ENCODE data around the gene LAD1. TPM values are rescaled to one million over a fixed set of nuclear protein-coding genes. Genes with fewer than 3 reads are reported as not detected.

Gene LAD1
- total and polyA plus RNA-seq, 10 donors, result 0.64 to 4.0 (median 1.8) TPM; not detected in 3

- H3K36me3 ChIP-seq, result no peaks in the 10 kb centered on the region
- WGBS, 5 donors, result 36 to 42% (median 39%) methylated on average over 9 to 10 of the region's 10 CpGs
- intact Hi-C loops (cut with DNase I; ENCODE audit: low total_unique reads), result loop anchor here (5.0 kb wide), 1 partner anchor 105 kb away; no protein-coding TSS in a partner anchor
- peak; percentile 72 for DNase-seq
- peaks cover 0 to 35% (median 0%) of the 10 kb centered on the region in 7 donors for H3K27me3 ChIP-seq (replicated peaks in 1 of 7)
- H3K27ac ChIP-seq, result no peak overlapping the region
- TF ChIP-seq, protein P1, sequence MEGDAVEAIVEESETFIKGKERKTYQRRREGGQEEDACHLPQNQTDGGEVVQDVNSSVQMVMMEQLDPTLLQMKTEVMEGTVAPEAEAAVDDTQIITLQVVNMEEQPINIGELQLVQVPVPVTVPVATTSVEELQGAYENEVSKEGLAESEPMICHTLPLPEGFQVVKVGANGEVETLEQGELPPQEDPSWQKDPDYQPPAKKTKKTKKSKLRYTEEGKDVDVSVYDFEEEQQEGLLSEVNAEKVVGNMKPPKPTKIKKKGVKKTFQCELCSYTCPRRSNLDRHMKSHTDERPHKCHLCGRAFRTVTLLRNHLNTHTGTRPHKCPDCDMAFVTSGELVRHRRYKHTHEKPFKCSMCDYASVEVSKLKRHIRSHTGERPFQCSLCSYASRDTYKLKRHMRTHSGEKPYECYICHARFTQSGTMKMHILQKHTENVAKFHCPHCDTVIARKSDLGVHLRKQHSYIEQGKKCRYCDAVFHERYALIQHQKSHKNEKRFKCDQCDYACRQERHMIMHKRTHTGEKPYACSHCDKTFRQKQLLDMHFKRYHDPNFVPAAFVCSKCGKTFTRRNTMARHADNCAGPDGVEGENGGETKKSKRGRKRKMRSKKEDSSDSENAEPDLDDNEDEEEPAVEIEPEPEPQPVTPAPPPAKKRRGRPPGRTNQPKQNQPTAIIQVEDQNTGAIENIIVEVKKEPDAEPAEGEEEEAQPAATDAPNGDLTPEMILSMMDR (IDR thresholded peaks at IDR 0.05 in 8 of 11, conservative IDR thresholded peaks at IDR 0.05 in 3 of 11), result peak in 10 of 11 experiments; percentile 14 to 75 (median 62)
- TF ChIP-seq POLR2A (IDR thresholded peaks at IDR 0.05), result no peak
- TF ChIP-seq POLR2AphosphoS5 (IDR thresholded peaks at IDR 0.05), result no peak
- H3K4me3 ChIP-seq, result no peak overlapping the region
- no peaks in the 10 kb centered on the region for H3K4me1 ChIP-seq
- H3K9me3 ChIP-seq, result no peaks in the 10 kb centered on the region
Measured at GRCh38 chr1:201361652-201362504, 37.2 kb downstream of the LAD1 start.

DNA sequence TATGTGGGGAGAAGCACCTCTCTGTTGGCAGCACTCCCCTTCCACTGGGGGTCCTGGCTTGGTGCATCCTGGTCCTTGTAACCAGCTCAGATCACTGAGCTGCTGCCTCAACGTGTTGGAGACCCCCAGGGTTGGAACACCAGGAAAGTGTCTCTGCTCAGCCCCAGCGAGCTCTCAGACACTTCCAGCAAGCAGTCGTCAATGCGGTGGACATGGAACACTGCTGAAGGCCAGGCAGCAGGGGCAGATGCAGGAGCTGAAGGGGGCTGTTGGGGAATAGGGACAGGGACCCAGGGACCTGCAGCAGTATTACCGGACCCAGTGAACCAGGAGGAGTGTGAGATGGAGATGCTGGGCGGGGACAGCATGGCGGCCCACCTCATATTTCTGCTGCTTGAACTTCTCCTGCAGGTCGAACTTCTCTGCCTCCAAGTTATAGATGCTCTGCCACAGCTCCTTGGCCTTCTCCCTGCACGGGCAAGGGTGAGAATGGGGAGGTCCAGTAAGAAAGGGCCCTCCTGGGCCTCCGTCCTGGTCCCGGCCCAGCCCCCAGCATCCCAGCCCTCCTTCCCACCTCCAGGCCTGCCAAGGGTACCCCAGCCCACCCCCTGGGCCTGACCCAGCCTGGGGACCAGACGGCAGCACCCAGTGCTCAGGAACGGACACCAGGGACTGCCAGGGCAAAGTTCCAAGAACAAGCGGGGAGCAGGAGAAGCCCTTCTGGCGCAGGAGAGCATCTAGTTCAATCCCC lies 38.0 kb downstream of the LAD1 start:
- peak; percentile 64 for DNase-seq
- Histone ChIP-seq H3K4me3 (no peak overlapping the region), H3K9me3 (no peaks in the 10 kb centered on the region), H3K27ac (no peak overlapping the region), H3K27me3 (replicated peaks in 1 of 7) (peaks cover 0 to 35% (median 0%) of the 10 kb centered on the region in 7 donors), H3K4me1 (no peaks in the 10 kb centered on the region), H3K36me3 (no peaks in the 10 kb centered on the region)
- WGBS, 5 donors, result 80 to 89% (median 81%) methylated on average over 11 to 15 of the region's 15 CpGs
- intact Hi-C loops (cut with DNase I; ENCODE audit: low total_unique reads), result loop anchor here (5.0 kb wide), 1 partner anchor 104 kb away; no protein-coding TSS in a partner anchor
- TF ChIP-seq, protein P1 (IDR thresholded peaks at IDR 0.05 in 8 of 11, conservative IDR thresholded peaks at IDR 0.05 in 3 of 11), result no peak
- TF ChIP-seq POLR2A (IDR thresholded peaks at IDR 0.05) (no peak), POLR2AphosphoS5 (IDR thresholded peaks at IDR 0.05) (no peak)

DNA sequence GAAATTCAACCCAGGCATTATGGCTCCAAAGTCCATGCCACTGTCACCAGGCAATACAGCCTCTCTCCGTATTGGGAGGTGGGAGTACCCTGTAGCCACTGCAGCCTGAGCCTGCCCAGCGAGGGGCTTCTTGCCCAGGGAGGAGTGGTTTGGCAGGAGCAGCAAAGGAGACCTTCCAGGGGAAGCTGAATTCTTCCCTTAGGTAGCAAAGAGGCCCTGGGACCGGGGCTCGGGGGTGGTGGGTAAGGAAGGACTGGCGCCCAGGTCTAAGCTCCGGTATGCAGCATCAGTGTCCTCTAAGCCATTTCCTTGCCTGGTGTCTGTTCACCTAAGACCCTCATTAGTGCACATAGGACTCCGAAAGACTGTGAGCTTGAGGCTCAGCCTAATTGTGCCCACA lies 38.6 kb downstream of the LAD1 start:
- Histone ChIP-seq H3K36me3 (no peaks in the 10 kb centered on the region), H3K4me1 (no peaks in the 10 kb centered on the region), H3K27me3 (replicated peaks in 1 of 7) (peaks cover 0 to 35% (median 0%) of the 10 kb centered on the region in 7 donors), H3K9me3 (no peaks in the 10 kb centered on the region), H3K4me3 (no peak overlapping the region), H3K27ac (no peak overlapping the region)
- intact Hi-C loops (cut with DNase I; ENCODE audit: low total_unique reads), result loop anchor here (5.0 kb wide), 1 partner anchor 103 kb away; no protein-coding TSS in a partner anchor
- WGBS, 5 donors, result 80 to 90% (median 87%) methylated on average over 7 of the region's 7 CpGs
- TF ChIP-seq POLR2A (IDR thresholded peaks at IDR 0.05) (no peak), POLR2AphosphoS5 (IDR thresholded peaks at IDR 0.05) (no peak)
- TF ChIP-seq, protein P1 (IDR thresholded peaks at IDR 0.05 in 8 of 11, conservative IDR thresholded peaks at IDR 0.05 in 3 of 11), result no peak
- DNase-seq, result peak; percentile 67
